WTC11 (cell line): Measurements from ENCODE around the gene TFEB. TPM values are rescaled to one million over a fixed set of nuclear protein-coding genes. Genes with fewer than 3 reads are reported as not detected.

Experiments
- ATAC-seq: fragments of 200-7000 bp; cut with Tn5 transposase; 2 replicates; pipeline ENCODE4 v1.10.0; 2021; ENCODE audit warnings: mild to moderate bottlenecking, moderate library complexity
- CTCF ChIA-PET: fragments of 300-600 bp; sonication (Branson Sonifier 250); formaldehyde crosslinking; loops from one replicate; lab custom pipeline; 2021; ENCODE audit warnings: antibody characterized with exemption; lab: Charles Lee
- POLR2A ChIA-PET: fragments of 350-600 bp; sonication (Branson Sonifier 250); formaldehyde crosslinking; loops from one replicate; lab custom pipeline; 2021; ENCODE audit warnings: antibody characterized with exemption; lab: Charles Lee
- DNase-seq: peaks from one replicate; pipeline ENCODE4 v3.0.0; 2021; ENCODE audit warnings: low spot score
- H3K27ac Mint-ChIP-seq: 2 replicates; pipeline ENCODE4 v1.8.0; 2021; ENCODE audit warnings: mixed read lengths
- H3K27me3 Mint-ChIP-seq: 2 replicates; pipeline ENCODE4 v1.8.0; 2021; ENCODE audit warnings: low read depth, mild to moderate bottlenecking, moderate library complexity, mixed read lengths
- H3K36me3 Mint-ChIP-seq: 2 replicates; pipeline ENCODE4 v1.8.0; 2021; ENCODE audit warnings: mixed read lengths
- H3K4me1 Mint-ChIP-seq: 2 replicates; pipeline ENCODE4 v1.8.0; 2022; ENCODE audit warnings: mixed read lengths
- H3K4me3 Mint-ChIP-seq: 2 replicates; pipeline ENCODE4 v1.8.0; 2021; ENCODE audit warnings: mild to moderate bottlenecking, moderate library complexity, mixed read lengths
- H3K9me3 Mint-ChIP-seq: 2 replicates; pipeline ENCODE4 v1.8.0; 2021; ENCODE audit warnings: mixed read lengths
- ATF1 ChIP-seq: sonication (generic); formaldehyde crosslinking; IDR thresholded peaks from 2 replicates; pipeline ENCODE4 v1.8.1; 2023; ENCODE audit warnings: mild to moderate bottlenecking, moderate library complexity, missing genetic modification reagents
- ATF3 ChIP-seq: sonication (generic); formaldehyde crosslinking; conservative IDR thresholded peaks from 2 replicates; pipeline ENCODE4 v1.8.1; 2022; ENCODE audit warnings: mild to moderate bottlenecking, missing genetic modification reagents
- CBFB ChIP-seq: sonication (generic); formaldehyde crosslinking; IDR thresholded peaks from 2 replicates; pipeline ENCODE4 v1.8.1; 2022; ENCODE audit warnings: mild to moderate bottlenecking, low read depth, missing genetic modification reagents
- CREM ChIP-seq: sonication (generic); formaldehyde crosslinking; IDR thresholded peaks from 2 replicates; pipeline ENCODE4 v1.8.1; 2022; ENCODE audit warnings: mild to moderate bottlenecking, missing genetic modification reagents, moderate library complexity
- ELF4 ChIP-seq: sonication (generic); formaldehyde crosslinking; IDR thresholded peaks from 2 replicates; pipeline ENCODE4 v1.8.1; 2022; ENCODE audit warnings: low read depth, mild to moderate bottlenecking, moderate library complexity, missing genetic modification reagents
- FOXJ3 ChIP-seq: sonication (generic); formaldehyde crosslinking; IDR thresholded peaks from 2 replicates; pipeline ENCODE4 v1.9.0; 2021; ENCODE audit warnings: missing genetic modification reagents, mild to moderate bottlenecking, borderline replicate concordance
- MAX ChIP-seq: sonication (generic); formaldehyde crosslinking; IDR thresholded peaks from 2 replicates; pipeline ENCODE4 v1.8.0; 2022; ENCODE audit warnings: mild to moderate bottlenecking, missing genetic modification reagents
- NFE2L1 ChIP-seq: sonication (generic); formaldehyde crosslinking; IDR thresholded peaks from 2 replicates; pipeline ENCODE4 v1.8.1; 2023; ENCODE audit warnings: missing genetic modification reagents
- NFYB ChIP-seq: sonication (generic); formaldehyde crosslinking; conservative IDR thresholded peaks from 2 replicates; pipeline ENCODE4 v1.8.0; 2022; ENCODE audit warnings: low read depth, missing genetic modification reagents
- PREB ChIP-seq: sonication (generic); formaldehyde crosslinking; IDR thresholded peaks from 2 replicates; pipeline ENCODE4 v1.8.1; 2022; ENCODE audit warnings: mild to moderate bottlenecking, missing genetic modification reagents, moderate library complexity, borderline replicate concordance
- SP1 ChIP-seq: sonication (generic); formaldehyde crosslinking; conservative IDR thresholded peaks from 2 replicates; pipeline ENCODE4 v1.8.1; 2022; ENCODE audit warnings: missing genetic modification reagents
- ZNF423 ChIP-seq: fragments of 250-450 bp; sonication (Bioruptor Pico); IDR thresholded peaks from 2 replicates; pipeline ENCODE4 v2.1.2; 2022; ENCODE audit warnings: mild to moderate bottlenecking, moderate library complexity
- ZNF512 ChIP-seq: sonication (generic); formaldehyde crosslinking; IDR thresholded peaks from 2 replicates; pipeline ENCODE4 v1.8.1; 2022; ENCODE audit warnings: missing genetic modification reagents, borderline replicate concordance
- ZNF671 ChIP-seq: fragments of 250-450 bp; sonication (Bioruptor Pico); IDR thresholded peaks from 2 replicates; pipeline ENCODE4 v1.8.0; 2021; ENCODE audit warnings: mild to moderate bottlenecking
- total RNA-seq: library from RNA; stranded (reverse); gene quantifications from 3 replicates; pipeline ENCODE4 v1.2.3, GENCODE V29; 2021
- TF ChIP-seq, protein P1 (sequence below): sonication (generic); formaldehyde crosslinking; IDR thresholded peaks from 2 replicates; pipeline ENCODE4 v1.8.1; 2023; ENCODE audit warnings: mild to moderate bottlenecking, missing genetic modification reagents
- TF ChIP-seq, protein P2 (sequence below): fragments of 250-450 bp; sonication (Bioruptor Pico); IDR thresholded peaks from 2 replicates; pipeline ENCODE4 v1.8.0; 2021; ENCODE audit warnings: mild to moderate bottlenecking
- TF ChIP-seq, protein P3 (sequence below): sonication (generic); formaldehyde crosslinking; IDR thresholded peaks from 2 replicates; pipeline ENCODE4 v1.8.1; 2022; ENCODE audit warnings: low read depth, missing genetic modification reagents, borderline replicate concordance
- TF ChIP-seq, protein P4 (sequence below): sonication (generic); formaldehyde crosslinking; IDR thresholded peaks from 2 replicates; pipeline ENCODE4 v1.8.1; 2022; ENCODE audit warnings: mild to moderate bottlenecking, moderate library complexity, missing genetic modification reagents
- TF ChIP-seq, protein P5 (sequence below): sonication (generic); formaldehyde crosslinking; IDR thresholded peaks from 2 replicates; pipeline ENCODE4 v1.8.0; 2023; ENCODE audit warnings: mild to moderate bottlenecking, missing genetic modification reagents

TFEB gene
- total RNA-seq, 1 experiment from 2014 or later: 3.9 TPM

DNA sequence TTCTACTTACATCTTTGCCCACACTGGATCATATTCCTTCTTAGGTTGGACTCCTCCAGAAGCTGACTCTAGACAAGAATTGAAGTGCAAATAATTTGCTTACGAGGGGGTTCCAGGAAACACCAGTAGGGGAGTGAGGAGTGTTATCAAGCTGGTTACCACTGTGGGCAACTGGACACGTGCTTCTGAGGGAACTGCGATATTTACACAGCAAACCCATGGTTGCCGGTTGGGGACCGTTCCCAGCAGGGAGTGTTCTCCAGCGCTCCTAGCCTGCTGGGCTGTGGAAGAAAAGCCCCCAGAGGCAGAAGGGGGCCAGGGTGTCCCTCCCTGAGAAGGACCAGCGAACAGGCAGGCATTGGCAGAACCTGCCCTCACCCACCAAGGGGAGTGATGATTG lies 75.5 kb downstream of the TFEB start:
- ChIA-PET POLR2A (no interaction called here), CTCF (interaction anchor here (2.0 kb wide), 1 partner anchor 23 kb away, joined by 5 read pairs; no protein-coding TSS in a partner anchor)
- no peak for ATAC-seq
- no peaks in the 10 kb centered on the region for H3K36me3 Mint-ChIP-seq
- no peak for TF ChIP-seq ATF3 (CRISPR knock-in tag)
- no peak for TF ChIP-seq CREM
- TF ChIP-seq ATF1 (CRISPR knock-in tag): no peak
- TF ChIP-seq ZNF671 (CRISPR knock-in tag): no peak
- TF ChIP-seq NFE2L1 (CRISPR knock-in tag): no peak
- TF ChIP-seq, protein P1, sequence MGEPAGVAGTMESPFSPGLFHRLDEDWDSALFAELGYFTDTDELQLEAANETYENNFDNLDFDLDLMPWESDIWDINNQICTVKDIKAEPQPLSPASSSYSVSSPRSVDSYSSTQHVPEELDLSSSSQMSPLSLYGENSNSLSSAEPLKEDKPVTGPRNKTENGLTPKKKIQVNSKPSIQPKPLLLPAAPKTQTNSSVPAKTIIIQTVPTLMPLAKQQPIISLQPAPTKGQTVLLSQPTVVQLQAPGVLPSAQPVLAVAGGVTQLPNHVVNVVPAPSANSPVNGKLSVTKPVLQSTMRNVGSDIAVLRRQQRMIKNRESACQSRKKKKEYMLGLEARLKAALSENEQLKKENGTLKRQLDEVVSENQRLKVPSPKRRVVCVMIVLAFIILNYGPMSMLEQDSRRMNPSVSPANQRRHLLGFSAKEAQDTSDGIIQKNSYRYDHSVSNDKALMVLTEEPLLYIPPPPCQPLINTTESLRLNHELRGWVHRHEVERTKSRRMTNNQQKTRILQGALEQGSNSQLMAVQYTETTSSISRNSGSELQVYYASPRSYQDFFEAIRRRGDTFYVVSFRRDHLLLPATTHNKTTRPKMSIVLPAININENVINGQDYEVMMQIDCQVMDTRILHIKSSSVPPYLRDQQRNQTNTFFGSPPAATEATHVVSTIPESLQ: no peak
- no peak for TF ChIP-seq ELF4 (CRISPR knock-in tag)
- TF ChIP-seq ZNF423 (CRISPR knock-in tag): no peak
- TF ChIP-seq MAX (CRISPR knock-in tag): no peak
- no peak for TF ChIP-seq PREB (CRISPR knock-in tag)
- no peak for TF ChIP-seq CBFB (CRISPR knock-in tag)
- peaks cover 11% of the 10 kb centered on the region for H3K27me3 Mint-ChIP-seq
- no peak overlapping the region for H3K27ac Mint-ChIP-seq
- peaks cover 20% of the 10 kb centered on the region for H3K4me1 Mint-ChIP-seq
- no peaks in the 10 kb centered on the region for H3K9me3 Mint-ChIP-seq
- DNase-seq: no peak
- no peak overlapping the region for H3K4me3 Mint-ChIP-seq

- H3K4me1 Mint-ChIP-seq: peaks cover 26% of the 10 kb centered on the region
- no peaks in the 10 kb centered on the region for H3K36me3 Mint-ChIP-seq
- no peak for ATAC-seq
- DNase-seq: no peak
- no peak overlapping the region for H3K27ac Mint-ChIP-seq
- H3K4me3 Mint-ChIP-seq: no peak overlapping the region
- ChIA-PET CTCF (interaction anchor here (0.8 to 2.0 kb wide), 3 partner anchors 25 to 216 kb away, joined by 3 to 7 read pairs (median 5); no protein-coding TSS in a partner anchor), POLR2A (no interaction called here)
- no peaks in the 10 kb centered on the region for H3K9me3 Mint-ChIP-seq
- H3K27me3 Mint-ChIP-seq: peaks cover 11% of the 10 kb centered on the region
- TF ChIP-seq, protein P2, sequence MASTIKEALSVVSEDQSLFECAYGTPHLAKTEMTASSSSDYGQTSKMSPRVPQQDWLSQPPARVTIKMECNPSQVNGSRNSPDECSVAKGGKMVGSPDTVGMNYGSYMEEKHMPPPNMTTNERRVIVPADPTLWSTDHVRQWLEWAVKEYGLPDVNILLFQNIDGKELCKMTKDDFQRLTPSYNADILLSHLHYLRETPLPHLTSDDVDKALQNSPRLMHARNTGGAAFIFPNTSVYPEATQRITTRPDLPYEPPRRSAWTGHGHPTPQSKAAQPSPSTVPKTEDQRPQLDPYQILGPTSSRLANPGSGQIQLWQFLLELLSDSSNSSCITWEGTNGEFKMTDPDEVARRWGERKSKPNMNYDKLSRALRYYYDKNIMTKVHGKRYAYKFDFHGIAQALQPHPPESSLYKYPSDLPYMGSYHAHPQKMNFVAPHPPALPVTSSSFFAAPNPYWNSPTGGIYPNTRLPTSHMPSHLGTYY (CRISPR knock-in tag): no peak
- TF ChIP-seq, protein P3, sequence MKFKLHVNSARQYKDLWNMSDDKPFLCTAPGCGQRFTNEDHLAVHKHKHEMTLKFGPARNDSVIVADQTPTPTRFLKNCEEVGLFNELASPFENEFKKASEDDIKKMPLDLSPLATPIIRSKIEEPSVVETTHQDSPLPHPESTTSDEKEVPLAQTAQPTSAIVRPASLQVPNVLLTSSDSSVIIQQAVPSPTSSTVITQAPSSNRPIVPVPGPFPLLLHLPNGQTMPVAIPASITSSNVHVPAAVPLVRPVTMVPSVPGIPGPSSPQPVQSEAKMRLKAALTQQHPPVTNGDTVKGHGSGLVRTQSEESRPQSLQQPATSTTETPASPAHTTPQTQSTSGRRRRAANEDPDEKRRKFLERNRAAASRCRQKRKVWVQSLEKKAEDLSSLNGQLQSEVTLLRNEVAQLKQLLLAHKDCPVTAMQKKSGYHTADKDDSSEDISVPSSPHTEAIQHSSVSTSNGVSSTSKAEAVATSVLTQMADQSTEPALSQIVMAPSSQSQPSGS: no peak
- TF ChIP-seq ATF1 (CRISPR knock-in tag) (no peak), PREB (CRISPR knock-in tag) (no peak), CBFB (CRISPR knock-in tag) (no peak), ATF3 (CRISPR knock-in tag) (no peak), NFYB (CRISPR knock-in tag) (no peak), ZNF512 (CRISPR knock-in tag) (no peak), SP1 (CRISPR knock-in tag) (no peak), FOXJ3 (CRISPR knock-in tag) (no peak)
- TF ChIP-seq, protein P4, sequence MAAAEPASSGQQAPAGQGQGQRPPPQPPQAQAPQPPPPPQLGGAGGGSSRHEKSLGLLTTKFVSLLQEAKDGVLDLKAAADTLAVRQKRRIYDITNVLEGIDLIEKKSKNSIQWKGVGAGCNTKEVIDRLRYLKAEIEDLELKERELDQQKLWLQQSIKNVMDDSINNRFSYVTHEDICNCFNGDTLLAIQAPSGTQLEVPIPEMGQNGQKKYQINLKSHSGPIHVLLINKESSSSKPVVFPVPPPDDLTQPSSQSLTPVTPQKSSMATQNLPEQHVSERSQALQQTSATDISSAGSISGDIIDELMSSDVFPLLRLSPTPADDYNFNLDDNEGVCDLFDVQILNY (CRISPR knock-in tag): no peak
- TF ChIP-seq, protein P5, sequence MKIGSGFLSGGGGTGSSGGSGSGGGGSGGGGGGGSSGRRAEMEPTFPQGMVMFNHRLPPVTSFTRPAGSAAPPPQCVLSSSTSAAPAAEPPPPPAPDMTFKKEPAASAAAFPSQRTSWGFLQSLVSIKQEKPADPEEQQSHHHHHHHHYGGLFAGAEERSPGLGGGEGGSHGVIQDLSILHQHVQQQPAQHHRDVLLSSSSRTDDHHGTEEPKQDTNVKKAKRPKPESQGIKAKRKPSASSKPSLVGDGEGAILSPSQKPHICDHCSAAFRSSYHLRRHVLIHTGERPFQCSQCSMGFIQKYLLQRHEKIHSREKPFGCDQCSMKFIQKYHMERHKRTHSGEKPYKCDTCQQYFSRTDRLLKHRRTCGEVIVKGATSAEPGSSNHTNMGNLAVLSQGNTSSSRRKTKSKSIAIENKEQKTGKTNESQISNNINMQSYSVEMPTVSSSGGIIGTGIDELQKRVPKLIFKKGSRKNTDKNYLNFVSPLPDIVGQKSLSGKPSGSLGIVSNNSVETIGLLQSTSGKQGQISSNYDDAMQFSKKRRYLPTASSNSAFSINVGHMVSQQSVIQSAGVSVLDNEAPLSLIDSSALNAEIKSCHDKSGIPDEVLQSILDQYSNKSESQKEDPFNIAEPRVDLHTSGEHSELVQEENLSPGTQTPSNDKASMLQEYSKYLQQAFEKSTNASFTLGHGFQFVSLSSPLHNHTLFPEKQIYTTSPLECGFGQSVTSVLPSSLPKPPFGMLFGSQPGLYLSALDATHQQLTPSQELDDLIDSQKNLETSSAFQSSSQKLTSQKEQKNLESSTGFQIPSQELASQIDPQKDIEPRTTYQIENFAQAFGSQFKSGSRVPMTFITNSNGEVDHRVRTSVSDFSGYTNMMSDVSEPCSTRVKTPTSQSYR (CRISPR knock-in tag): no peak
Observed at GRCh38 chr6:41658636-41659035, 76.8 kb downstream of the TFEB start.
